ENCODE data around the gene GAST. TPM values are rescaled to one million over a fixed set of nuclear protein-coding genes. Genes with fewer than 3 reads are reported as not detected.

The GAST gene
- total and polyA plus RNA-seq, 2 of the 13 experiments (the other 11 are each of a cell fraction or from before 2014, with no cell fraction given) = 0.32 to 0.42 TPM

DNA sequence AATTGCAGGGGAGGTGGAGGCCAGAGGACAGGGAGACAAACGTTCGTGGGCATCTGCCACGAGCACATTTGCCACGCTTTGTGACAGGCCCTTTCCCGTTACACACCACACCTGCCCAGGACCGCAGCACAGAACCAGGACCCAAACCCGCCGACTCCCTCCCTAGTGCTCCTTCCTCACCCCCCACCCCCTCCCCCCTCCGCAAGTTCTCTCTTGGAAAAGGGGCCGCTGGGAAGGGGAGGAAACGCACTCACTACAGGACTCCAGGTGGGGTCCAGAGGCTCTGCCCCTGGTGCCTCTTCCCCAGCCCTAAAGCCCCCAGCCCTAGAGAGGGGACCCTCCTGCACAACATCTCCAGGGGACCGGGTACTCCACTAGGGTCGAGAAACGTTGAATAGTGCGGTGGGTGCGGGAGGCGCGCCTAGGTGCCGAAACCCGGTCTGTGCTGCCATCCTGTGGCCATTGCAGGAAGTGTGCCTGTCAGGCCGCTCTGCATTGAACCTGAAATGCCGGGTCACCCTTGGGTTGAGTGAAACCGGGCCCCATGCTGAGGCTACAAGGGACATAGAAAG lies 45.3 kb upstream of the GAST start (continued):
- TF ChIP-seq MTF2 (CRISPR knock-in tag; IDR thresholded peaks at IDR 0.05; ENCODE audit: borderline replicate concordance) (no peak), PHF8 (CRISPR knock-in tag; IDR thresholded peaks at IDR 0.05) (no peak), ZNF3 (CRISPR knock-in tag; IDR thresholded peaks at IDR 0.05) (no peak), RCOR2 (CRISPR knock-in tag; IDR thresholded peaks at IDR 0.05) (no peak), ZNF749 (CRISPR knock-in tag; IDR thresholded peaks at IDR 0.05; ENCODE audit: borderline replicate concordance) (no peak), ZKSCAN5 (CRISPR knock-in tag; IDR thresholded peaks at IDR 0.05) (no peak), ZNF430 (CRISPR knock-in tag; IDR thresholded peaks at IDR 0.05) (no peak), ZNF326 (CRISPR knock-in tag; IDR thresholded peaks at IDR 0.05; ENCODE audit: borderline replicate concordance) (no peak), RARA (CRISPR knock-in tag; IDR thresholded peaks at IDR 0.05) (peak; percentile 53; the same call in 1 of the 2 replicates), SMAD9 (CRISPR knock-in tag; IDR thresholded peaks at IDR 0.05) (no peak), BRCA1 (CRISPR knock-in tag; IDR thresholded peaks at IDR 0.05) (no peak), ATRX (CRISPR knock-in tag; IDR thresholded peaks at IDR 0.05; ENCODE audit: borderline replicate concordance) (no peak), ZNF234 (CRISPR knock-in tag; conservative IDR thresholded peaks at IDR 0.05) (no peak), ZNF878 (CRISPR knock-in tag; IDR thresholded peaks at IDR 0.05) (no peak), TARDBP (CRISPR knock-in tag; IDR thresholded peaks at IDR 0.05) (peak; percentile 40; the same call in 1 of the 2 replicates), ZNF224 (CRISPR knock-in tag; IDR thresholded peaks at IDR 0.05) (no peak), PAF1 (CRISPR knock-in tag; IDR thresholded peaks at IDR 0.05) (no peak), ZNF879 (CRISPR knock-in tag; IDR thresholded peaks at IDR 0.05) (no peak), EZH2 (conservative IDR thresholded peaks at IDR 0.05; ENCODE audit: low read depth, low read length) (no peak), ESRRA (CRISPR knock-in tag; IDR thresholded peaks at IDR 0.05; ENCODE audit: low read depth) (no peak; the same call in 1 of the 2 replicates), FOSL1 (CRISPR knock-in tag; IDR thresholded peaks at IDR 0.05; ENCODE audit: borderline replicate concordance) (no peak), ZFP82 (CRISPR knock-in tag; IDR thresholded peaks at IDR 0.05; ENCODE audit: borderline replicate concordance) (no peak), PITX1 (CRISPR knock-in tag; IDR thresholded peaks at IDR 0.05) (no peak), GATAD2A (CRISPR knock-in tag; IDR thresholded peaks at IDR 0.05) (peak; percentile 61; the same call in 1 of the 2 replicates), KDM5A (IDR thresholded peaks at IDR 0.05; ENCODE audit: borderline replicate concordance, low read length) (no peak), IRX3 (CRISPR knock-in tag; IDR thresholded peaks at IDR 0.05; ENCODE audit: borderline replicate concordance, low read depth) (no peak)
- TF ChIP-seq, protein P1, sequence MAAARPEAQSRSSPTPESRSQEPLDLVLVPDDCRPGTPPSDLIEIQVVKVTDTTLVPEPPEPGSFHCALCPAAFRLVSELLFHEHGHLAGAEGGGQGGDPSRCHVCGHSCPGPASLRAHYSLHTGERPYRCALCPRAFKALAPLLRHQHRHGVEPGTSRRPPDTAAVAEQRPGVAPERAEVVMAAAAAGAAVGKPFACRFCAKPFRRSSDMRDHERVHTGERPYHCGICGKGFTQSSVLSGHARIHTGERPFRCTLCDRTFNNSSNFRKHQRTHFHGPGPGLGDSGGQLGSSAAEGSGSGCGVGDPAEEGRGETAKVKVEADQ (CRISPR knock-in tag; IDR thresholded peaks at IDR 0.05; ENCODE audit: borderline replicate concordance) = no peak
- TF ChIP-seq, protein P2, sequence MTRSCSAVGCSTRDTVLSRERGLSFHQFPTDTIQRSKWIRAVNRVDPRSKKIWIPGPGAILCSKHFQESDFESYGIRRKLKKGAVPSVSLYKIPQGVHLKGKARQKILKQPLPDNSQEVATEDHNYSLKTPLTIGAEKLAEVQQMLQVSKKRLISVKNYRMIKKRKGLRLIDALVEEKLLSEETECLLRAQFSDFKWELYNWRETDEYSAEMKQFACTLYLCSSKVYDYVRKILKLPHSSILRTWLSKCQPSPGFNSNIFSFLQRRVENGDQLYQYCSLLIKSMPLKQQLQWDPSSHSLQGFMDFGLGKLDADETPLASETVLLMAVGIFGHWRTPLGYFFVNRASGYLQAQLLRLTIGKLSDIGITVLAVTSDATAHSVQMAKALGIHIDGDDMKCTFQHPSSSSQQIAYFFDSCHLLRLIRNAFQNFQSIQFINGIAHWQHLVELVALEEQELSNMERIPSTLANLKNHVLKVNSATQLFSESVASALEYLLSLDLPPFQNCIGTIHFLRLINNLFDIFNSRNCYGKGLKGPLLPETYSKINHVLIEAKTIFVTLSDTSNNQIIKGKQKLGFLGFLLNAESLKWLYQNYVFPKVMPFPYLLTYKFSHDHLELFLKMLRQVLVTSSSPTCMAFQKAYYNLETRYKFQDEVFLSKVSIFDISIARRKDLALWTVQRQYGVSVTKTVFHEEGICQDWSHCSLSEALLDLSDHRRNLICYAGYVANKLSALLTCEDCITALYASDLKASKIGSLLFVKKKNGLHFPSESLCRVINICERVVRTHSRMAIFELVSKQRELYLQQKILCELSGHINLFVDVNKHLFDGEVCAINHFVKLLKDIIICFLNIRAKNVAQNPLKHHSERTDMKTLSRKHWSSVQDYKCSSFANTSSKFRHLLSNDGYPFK (CRISPR knock-in tag; IDR thresholded peaks at IDR 0.05; ENCODE audit: borderline replicate concordance) = no peak
- TF ChIP-seq, protein P3, sequence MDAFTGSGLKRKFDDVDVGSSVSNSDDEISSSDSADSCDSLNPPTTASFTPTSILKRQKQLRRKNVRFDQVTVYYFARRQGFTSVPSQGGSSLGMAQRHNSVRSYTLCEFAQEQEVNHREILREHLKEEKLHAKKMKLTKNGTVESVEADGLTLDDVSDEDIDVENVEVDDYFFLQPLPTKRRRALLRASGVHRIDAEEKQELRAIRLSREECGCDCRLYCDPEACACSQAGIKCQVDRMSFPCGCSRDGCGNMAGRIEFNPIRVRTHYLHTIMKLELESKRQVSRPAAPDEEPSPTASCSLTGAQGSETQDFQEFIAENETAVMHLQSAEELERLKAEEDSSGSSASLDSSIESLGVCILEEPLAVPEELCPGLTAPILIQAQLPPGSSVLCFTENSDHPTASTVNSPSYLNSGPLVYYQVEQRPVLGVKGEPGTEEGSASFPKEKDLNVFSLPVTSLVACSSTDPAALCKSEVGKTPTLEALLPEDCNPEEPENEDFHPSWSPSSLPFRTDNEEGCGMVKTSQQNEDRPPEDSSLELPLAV (CRISPR knock-in tag; conservative IDR thresholded peaks at IDR 0.05; ENCODE audit: low read depth) = no peak

Measured in HepG2 (cell line).